ENCODE data around the gene ADH5. TPM values are rescaled to one million over a fixed set of nuclear protein-coding genes. Genes with fewer than 3 reads are reported as not detected.
A peak's percentile ranks its signal among the peaks of the same experiment; 100 is the strongest.
"Not testable (repeated sequence)": the region's sequence is repeated elsewhere in the genome, so short reads cannot be mapped to it uniquely, and the experiment has no call there.

Gene ADH5
- total RNA-seq, 1 donor: 247 TPM

- no peak overlapping the region for H3K4me3 ChIP-seq (ENCODE audit: low read depth, low read length)
- no peak for TF ChIP-seq CTCF (IDR thresholded peaks at IDR 0.05; ENCODE audit: insufficient read depth, low read depth, low read length)
- DNase-seq (ENCODE audit: low read depth): no peak
Observed at GRCh38 chr4:99076292-99076976, 12.2 kb downstream of the ADH5 start.

- no peak for DNase-seq (ENCODE audit: low read depth)
- H3K4me3 ChIP-seq (ENCODE audit: low read depth, low read length): no peak overlapping the region
- TF ChIP-seq CTCF (IDR thresholded peaks at IDR 0.05; ENCODE audit: insufficient read depth, low read depth, low read length): no peak
Observed at GRCh38 chr4:99074816-99075215, 13.8 kb downstream of the ADH5 start.

GRCh38 chr4:99071159-99071558 is 17.4 kb downstream of the ADH5 start:
- no peak for TF ChIP-seq CTCF (IDR thresholded peaks at IDR 0.05; ENCODE audit: insufficient read depth, low read depth, low read length)
- DNase-seq (ENCODE audit: low read depth): no peak
- H3K4me3 ChIP-seq (ENCODE audit: low read depth, low read length): no peak overlapping the region

GRCh38 chr4:99067617-99068016 is 21.0 kb downstream of the ADH5 start:
- TF ChIP-seq CTCF (IDR thresholded peaks at IDR 0.05; ENCODE audit: insufficient read depth, low read depth, low read length): no peak
- DNase-seq (ENCODE audit: low read depth): no peak
- H3K4me3 ChIP-seq (ENCODE audit: low read depth, low read length): no peak overlapping the region

GRCh38 chr4:99065521-99065920 is 23.1 kb downstream of the ADH5 start:
- DNase-seq (ENCODE audit: low read depth); H3K4me3 ChIP-seq (ENCODE audit: low read depth, low read length): not testable (repeated sequence)

- H3K4me3 ChIP-seq (ENCODE audit: low read depth, low read length): no peak overlapping the region
- DNase-seq (ENCODE audit: low read depth): peak; percentile 65
- TF ChIP-seq CTCF (IDR thresholded peaks at IDR 0.05; ENCODE audit: insufficient read depth, low read depth, low read length): no peak
Observed at GRCh38 chr4:99062120-99062519, 26.5 kb downstream of the ADH5 start.

GRCh38 chr4:99061048-99061700 is 27.4 kb downstream of the ADH5 start:
- no peak for TF ChIP-seq CTCF (IDR thresholded peaks at IDR 0.05; ENCODE audit: insufficient read depth, low read depth, low read length)
- no peak for DNase-seq (ENCODE audit: low read depth)

More at GRCh38 chr4:99061048-99061700, 27.4 kb downstream of the ADH5 start:
- H3K4me3 ChIP-seq (ENCODE audit: low read depth, low read length): no peak overlapping the region
